ENCODE measurements around the gene POLD2. TPM values are rescaled to one million over a fixed set of nuclear protein-coding genes. Genes with fewer than 3 reads are reported as not detected.

Gene POLD2
- total RNA-seq, 1 experiment from 2014 or later, result 131 TPM

- Histone ChIP-seq H3K79me1 (ENCODE audit: insufficient read depth, low read depth, low read length, poor library complexity, severe bottlenecking) (no peaks in the 10 kb centered on the region), H4K8ac (replicated peaks; ENCODE audit: insufficient read length, low read depth, low read length) (no peak overlapping the region), H3K79me2 (ENCODE audit: insufficient read depth, low read length) (no peaks in the 10 kb centered on the region), H3T11ph (ENCODE audit: low read length) (no peak overlapping the region), H3K27me3 (ENCODE audit: insufficient read depth, low read length) (no peaks in the 10 kb centered on the region), H3K4me1 (ENCODE audit: insufficient read depth, low read length) (no peaks in the 10 kb centered on the region), H2BK120ac (ENCODE audit: low read depth, low read length, poor library complexity, severe bottlenecking) (no peak overlapping the region), H2BK5ac (ENCODE audit: insufficient read length, low read length) (no peak overlapping the region), H3K4ac (ENCODE audit: low read depth, low read length) (no peak overlapping the region), H4K91ac (ENCODE audit: insufficient read length, low read depth, low read length) (no peak overlapping the region), H2AK5ac (ENCODE audit: insufficient read length, low read length) (no peak overlapping the region), H3K9me3 (ENCODE audit: control insufficient read depth, low read depth, low read length) (no peaks in the 10 kb centered on the region), H4K20me1 (ENCODE audit: control insufficient read depth, insufficient read depth, insufficient read length) (no peaks in the 10 kb centered on the region), H2BK15ac (ENCODE audit: low read depth, low read length) (no peak overlapping the region), H3K4me2 (ENCODE audit: insufficient read depth, insufficient read length, low read length) (no peak overlapping the region), H2AFZ (ENCODE audit: low read length) (no peak overlapping the region), H3K23me2 (ENCODE audit: insufficient read length, low read depth, low read length, poor library complexity, severe bottlenecking) (no peaks in the 10 kb centered on the region), H2BK20ac (ENCODE audit: low read depth, low read length, poor library complexity, severe bottlenecking) (no peak overlapping the region), H3K56ac (ENCODE audit: insufficient read length, low read depth, low read length) (no peak overlapping the region), H3K27ac (ENCODE audit: insufficient read length, low read depth, low read length) (no peak overlapping the region), H3K14ac (ENCODE audit: insufficient read depth, low read length) (no peak overlapping the region), H3K18ac (ENCODE audit: insufficient read length, low read depth, low read length) (no peak overlapping the region), H2BK12ac (ENCODE audit: insufficient read length, low read depth, low read length) (no peak overlapping the region), H3K23ac (ENCODE audit: insufficient read length, low read depth, low read length) (no peak overlapping the region), H3K9ac (ENCODE audit: extremely low read depth, insufficient read length, low read length) (no peak overlapping the region), H4K5ac (ENCODE audit: insufficient read length, low read depth, low read length) (no peak overlapping the region)
- H3K27me3 Mint-ChIP-seq (ENCODE audit: low read depth), result no peaks in the 10 kb centered on the region; the same call in 1 of the 2 replicates
- H3K9me3 Mint-ChIP-seq, result no peaks in the 10 kb centered on the region
- peaks cover 4% of the 10 kb centered on the region in 2 experiments; a peak in 3 of 4 replicates for H3K4me1 Mint-ChIP-seq
- DNase-seq, result no peak
- no peak for TF ChIP-seq CTCF (conservative IDR thresholded peaks at IDR 0.05)
- no peak overlapping the region for H3K27ac Mint-ChIP-seq
- no peak overlapping the region for H3K4me3 Mint-ChIP-seq
- H3K36me3 Mint-ChIP-seq (ENCODE audit: insufficient read depth in 1 of 3, low read depth in 3 of 3), result peaks cover 43 to 91% (median 85%) of the 10 kb centered on the region in 3 experiments
- no CpG with 5 or more reads among the region's 25 CpGs for WGBS (ENCODE audit: extremely low coverage, insufficient read length, low lambda C conversion rate)
Observed at GRCh38 chr7:44116789-44117666, 6.3 kb downstream of the POLD2 start.
